Head of caudate nucleus (tissue), 42 donors: ENCODE measurements around the gene KNDC1.

Source experiments
- DNase-seq, 42 donors: peaks; one replicate each; pipeline versions ENCODE4 v3.0.0 to v3.0.0-alpha.2; 2020 to 2021; ENCODE audit warnings: mixed read lengths in 7 of 42
- intact Hi-C: fragments of 100-400 bp; cut with DNase I; formaldehyde crosslinking; loops from one replicate; pipeline ENCODE4 v1.15.0; 2022

Gene KNDC1

DNA sequence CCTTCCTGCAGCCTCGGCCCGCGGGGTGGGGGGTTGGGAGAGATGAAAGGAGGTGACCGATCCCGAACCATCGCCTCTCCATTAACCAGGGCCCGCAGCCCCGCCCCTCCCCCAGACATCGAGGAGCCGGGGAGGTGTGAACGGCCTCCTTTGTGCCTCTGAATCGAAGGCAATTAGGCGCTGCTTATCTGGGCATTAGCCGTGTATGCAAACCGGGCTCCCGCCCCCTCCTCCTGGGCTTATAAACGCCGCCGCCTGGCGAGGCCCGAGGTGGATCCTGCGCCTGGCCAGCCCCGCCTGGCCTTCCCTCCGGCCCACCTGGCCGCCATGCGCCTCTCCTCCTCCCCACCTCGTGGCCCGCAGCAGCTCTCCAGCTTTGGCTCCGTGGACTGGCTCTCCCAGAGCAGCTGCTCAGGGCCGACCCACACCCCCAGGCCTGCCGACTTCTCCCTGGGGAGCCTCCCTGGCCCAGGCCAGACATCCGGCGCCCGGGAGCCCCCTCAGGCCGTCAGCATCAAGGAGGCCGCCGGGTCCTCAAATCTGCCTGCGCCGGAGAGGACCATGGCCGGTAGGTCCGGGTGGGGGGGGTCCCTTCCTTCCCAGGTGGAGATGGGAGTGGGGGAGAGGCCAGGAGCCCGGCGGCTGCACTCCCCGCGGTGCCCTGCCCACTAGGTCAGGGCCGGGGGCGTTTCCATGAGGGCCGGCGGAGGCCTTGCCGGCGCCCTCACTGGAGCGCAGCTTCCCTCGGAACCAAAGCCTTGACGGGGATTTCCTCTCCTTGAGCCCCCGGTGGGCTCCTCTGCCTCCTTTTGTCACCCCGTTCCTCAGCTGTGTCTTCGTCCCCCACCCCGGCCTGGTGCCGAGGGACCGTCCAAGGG is 77.8 kb downstream of the KNDC1 start, which contains the start of gene VENTX:
Gene VENTX (plus strand): TSS at position 268 of the 878 bp plus-strand sequence. CDS start 60 bp downstream, at position 328.
- intact Hi-C loops = no loop called here
- no peak for DNase-seq

- no peak for DNase-seq
These were observed 78.4 kb downstream of the KNDC1 start for GRCh38 chr10:133238466-133238804.

GRCh38 chr10:133239990-133240389 is 80.0 kb downstream of the KNDC1 start:
- intact Hi-C loops = no loop called here
- DNase-seq = no peak

More at GRCh38 chr10:133238466-133238804, 78.4 kb downstream of the KNDC1 start:
- intact Hi-C loops = no loop called here

DNA sequence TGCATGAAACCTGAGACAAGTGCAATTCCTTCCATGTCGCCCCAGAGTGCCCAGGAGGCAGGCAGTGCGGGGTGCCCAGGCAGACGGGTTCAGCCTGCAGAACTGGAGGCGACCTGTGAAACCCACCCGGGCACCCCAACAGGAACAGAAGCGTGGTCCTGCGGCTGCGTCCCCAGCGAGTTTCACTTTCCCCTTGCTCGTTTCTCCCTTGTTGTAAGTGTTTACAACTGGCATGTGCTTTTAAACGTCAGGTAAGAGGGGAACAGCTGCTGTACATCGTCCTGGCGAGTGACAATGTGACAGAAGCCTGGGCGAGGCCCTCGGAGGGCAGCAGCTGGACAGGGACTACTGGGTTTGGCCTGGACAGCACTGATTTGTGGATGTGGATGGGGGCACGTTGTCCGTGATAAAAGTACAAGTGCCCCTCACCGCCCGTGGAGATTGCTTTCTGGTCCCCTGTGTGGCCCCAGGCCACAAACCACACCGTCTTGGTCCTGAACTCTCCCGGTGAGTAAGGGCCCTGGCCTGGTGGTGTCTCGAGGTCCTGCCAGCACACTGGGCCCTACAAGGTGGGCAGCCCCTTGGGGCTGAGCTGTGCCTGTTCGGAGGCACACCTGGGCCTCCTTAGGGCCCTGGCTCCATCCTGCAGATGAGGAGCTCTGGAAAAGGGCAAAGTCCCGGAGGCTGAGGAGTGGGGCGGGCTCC is 81.6 kb downstream of the KNDC1 start:
- no peak for DNase-seq
- intact Hi-C loops = no loop called here

GRCh38 chr10:133242611-133243356 is 82.8 kb downstream of the KNDC1 start:
- peak in 13 of 42 donors; percentile 32 to 66 (median 61) for DNase-seq
- intact Hi-C loops = no loop called here

GRCh38 chr10:133243593-133243992 is 83.6 kb downstream of the KNDC1 start:
- DNase-seq = no peak
- intact Hi-C loops = no loop called here

DNA sequence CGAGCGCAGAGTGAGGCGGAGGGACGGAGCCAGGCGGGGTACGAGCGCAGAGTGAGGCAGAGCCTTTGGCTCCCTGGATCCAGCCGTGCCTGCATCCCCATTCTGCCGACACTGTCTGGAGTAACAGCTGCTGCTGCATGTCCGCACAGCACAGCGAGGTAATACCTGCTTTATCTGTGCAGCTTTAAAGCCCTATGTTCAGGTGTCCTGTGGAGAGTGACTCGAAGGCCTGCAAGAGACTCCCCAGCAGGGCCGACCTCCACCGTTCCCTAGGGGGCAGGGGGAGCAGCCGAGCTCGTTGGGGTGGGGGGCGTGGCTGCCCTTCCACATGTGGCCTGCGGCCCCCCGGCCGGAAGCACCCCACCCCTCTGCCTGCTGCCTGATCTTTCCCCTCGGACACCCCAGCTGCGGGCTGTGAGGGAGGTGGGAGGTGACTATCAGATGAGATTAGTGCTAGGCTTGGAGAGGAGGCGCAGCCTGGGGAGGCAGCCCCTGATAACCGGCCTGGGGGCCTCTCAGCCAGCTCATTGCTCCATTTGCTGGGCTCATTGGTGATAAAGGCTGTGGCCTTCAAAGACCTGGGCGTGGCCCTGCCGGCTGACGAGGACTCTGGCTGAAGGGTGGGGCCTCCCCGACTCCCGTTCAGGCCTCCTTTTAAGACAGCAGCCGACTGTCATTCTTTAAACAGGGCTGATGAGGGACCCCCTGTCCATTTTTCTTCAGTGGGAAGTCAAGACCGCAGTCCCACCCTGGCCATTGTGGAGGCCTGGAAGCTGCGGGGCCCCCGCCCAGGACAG is 85.6 kb downstream of the KNDC1 start:
- DNase-seq = no peak
- intact Hi-C loops = no loop called here

GRCh38 chr10:133246236-133246626 is 86.2 kb downstream of the KNDC1 start:
- DNase-seq = no peak
- intact Hi-C loops = no loop called here

DNA sequence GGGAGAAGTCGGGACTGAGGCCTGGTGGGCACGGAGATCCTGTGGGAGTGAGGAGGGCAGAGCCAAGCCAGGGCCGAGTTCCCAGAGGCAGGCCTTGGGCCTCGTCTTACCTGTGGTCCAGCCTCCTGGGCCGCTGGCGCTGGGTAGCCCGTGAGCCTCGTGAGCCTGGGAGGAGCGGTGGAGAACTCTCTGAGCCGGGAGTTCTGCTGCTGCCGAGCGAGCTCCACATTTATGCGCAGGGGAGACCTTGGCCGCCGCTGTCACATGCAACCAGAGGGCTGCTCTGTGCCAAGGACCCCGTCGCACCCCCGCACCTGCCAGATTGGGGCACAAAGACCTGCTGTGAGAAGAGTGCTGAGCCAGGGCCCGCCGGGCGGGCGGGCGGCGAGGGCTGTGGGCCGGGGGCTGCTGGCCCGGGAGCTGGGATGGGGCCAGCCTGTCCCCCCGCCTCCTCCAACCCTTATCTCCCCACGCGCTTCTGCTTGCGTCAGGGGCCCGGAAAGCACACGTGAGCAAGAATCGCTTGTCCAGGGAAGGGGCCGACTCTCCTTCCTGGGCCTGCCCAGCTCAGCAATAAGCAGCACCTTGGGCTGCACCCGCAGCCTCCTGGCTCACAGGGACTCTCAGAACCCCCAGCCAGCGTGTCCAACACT is 87.8 kb downstream of the KNDC1 start:
- intact Hi-C loops = no loop called here
- DNase-seq = no peak

DNA sequence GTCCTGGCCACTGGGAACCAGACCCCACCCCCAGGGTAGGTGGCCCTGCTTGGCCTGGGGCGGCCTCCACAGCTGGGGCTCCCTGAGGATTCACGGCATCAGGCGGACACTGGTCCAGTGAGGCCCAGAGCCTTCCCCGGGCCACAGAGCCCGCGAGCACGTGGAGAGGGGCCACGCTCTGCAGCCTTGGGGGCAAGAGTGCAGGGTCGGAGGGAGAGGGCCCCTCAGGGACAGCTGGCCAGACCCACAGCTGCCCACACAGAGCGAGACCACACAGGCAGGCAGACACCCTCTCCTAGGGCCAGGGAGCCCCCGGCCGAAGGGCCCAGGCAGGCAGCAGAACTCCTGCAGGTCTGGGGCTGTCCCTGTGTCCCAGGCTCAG is 88.3 kb downstream of the KNDC1 start:
- intact Hi-C loops = no loop called here
- DNase-seq = no peak

DNA sequence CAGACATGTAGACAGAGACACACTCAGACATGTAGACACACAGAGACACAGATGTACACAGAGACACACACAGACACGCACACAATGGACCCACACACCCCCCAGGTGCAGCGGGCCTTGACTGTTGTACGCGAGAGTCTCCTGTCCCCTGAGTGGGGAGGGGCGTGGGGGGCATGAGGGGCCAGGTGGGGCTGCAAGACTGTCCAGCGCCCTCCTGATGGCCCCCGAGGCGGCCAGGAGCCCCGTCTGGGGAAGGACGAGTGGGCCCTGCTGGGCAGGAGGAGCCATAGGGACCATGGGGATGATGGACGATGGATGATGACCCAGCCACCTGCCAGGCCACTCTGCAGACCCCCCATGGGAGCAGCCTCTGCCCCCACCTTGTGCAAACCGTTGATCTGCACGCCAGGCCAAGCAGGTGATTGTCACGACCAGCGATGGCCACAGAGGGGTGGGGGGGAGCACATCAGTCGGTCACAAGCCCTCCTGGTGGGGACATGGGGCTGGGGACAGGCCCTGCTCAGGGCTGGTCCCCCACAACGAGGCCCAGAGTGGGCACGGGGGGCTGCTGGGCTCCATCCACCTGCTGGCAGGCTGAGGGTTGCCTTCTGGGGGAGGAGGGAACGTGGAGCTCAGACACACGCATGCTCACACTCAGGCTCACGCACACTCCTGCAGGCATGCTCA is 89.2 kb downstream of the KNDC1 start:
- intact Hi-C loops = no loop called here
- no peak for DNase-seq

GRCh38 chr10:133249975-133250754 is 90.1 kb downstream of the KNDC1 start:
- intact Hi-C loops = no loop called here
- DNase-seq = no peak

DNA sequence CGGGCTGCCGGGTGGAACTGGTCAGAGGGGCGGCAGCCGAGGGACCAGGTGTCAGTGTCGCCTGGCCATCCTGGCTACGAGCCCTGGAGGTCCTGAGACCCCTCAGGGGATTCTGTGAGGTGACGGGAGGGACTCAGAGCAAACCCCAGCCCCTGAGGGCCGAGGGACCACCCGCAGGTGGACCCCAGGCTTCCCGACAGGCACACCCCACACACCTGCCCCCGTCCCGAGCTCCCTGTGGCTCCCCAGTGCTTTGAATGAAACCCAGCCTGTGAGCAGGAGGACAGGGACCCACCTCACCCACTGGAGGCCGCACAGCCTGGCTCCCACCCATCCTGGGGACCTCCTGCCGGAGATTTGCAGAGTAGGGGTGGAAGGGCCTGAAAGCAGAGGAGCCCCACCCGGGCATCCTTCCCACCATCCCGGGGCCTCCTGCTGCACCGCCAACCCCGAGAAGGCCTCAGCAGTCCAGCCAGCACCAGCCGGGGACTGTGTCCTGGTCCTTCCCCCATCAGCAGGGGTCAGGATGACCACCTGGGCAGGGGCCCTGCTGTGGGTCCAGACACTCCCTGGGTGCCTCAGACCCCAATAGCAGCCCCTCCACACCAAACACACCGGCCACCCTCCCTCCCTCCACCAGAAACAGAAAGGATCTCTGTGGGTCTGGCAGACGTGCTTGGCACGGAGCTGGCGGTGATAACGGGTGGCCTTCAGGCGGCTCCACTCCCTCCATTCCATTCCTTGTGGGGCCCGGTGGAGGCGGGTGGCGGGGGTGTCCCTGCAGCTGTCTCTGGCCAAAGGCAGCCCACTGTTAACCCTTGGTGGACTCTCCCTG is 91.6 kb downstream of the KNDC1 start:
- intact Hi-C loops = no loop called here
- no peak for DNase-seq

GRCh38 chr10:133252223-133252552 is 92.2 kb downstream of the KNDC1 start:
- intact Hi-C loops = no loop called here
- no peak for DNase-seq

DNA sequence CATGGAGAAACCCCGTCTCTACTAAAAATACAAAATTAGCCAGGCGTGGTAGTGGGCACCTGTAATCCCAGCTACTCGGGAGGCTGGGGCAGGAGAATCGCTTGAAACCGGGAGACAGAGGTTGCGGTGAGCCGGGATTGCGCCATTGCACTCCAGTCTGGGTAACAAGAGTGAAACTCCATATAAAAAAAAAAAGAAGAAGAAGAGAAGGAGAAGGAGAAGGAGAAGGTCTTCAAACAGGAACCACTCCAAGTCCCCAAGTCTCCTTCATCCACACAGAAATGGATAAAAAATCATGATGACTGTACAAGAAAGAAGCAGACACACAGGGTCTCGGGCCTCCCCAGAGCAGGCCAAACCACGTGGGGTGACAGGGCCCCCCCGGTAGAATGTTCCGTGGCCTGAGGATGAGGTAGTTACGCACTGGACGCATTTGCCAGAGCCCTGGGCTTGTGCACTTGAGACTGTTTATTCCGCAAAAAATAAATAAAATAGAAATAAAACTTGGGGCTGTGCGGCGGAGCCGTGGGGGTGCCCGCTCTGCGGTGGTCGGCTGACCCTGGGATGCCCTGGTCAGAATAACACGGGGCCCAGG is 93.4 kb downstream of the KNDC1 start:
- no peak for DNase-seq
- intact Hi-C loops = no loop called here
